Neuron (in vitro differentiated cells): ENCODE results near the gene CARD10.

Experiments
- H2AFZ ChIP-seq: one replicate; pipeline ENCODE4 v1.6.1; 2013; ENCODE audit warnings: low read depth, mild to moderate bottlenecking, inconsistent platforms, low read length, moderate library complexity
- H3K27me3 ChIP-seq: one replicate; pipeline ENCODE4 v1.6.1; 2013; ENCODE audit warnings: low read length; ENCODE audit not compliant: insufficient read depth
- H3K36me3 ChIP-seq: one replicate; pipeline ENCODE4 v1.6.1; 2013; ENCODE audit warnings: low read length; ENCODE audit not compliant: insufficient read depth
- H3K4me1 ChIP-seq: one replicate; pipeline ENCODE4 v1.6.1; 2013; ENCODE audit warnings: low read length; ENCODE audit not compliant: insufficient read depth
- H3K4me3 ChIP-seq: 2 replicates; pipeline ENCODE4 v1.5.1; 2013; ENCODE audit warnings: mild to moderate bottlenecking, low read length, moderate library complexity
- H3K9me3 ChIP-seq: one replicate; pipeline ENCODE4 v1.6.1; 2013; ENCODE audit warnings: low read length

The CARD10 gene

DNA sequence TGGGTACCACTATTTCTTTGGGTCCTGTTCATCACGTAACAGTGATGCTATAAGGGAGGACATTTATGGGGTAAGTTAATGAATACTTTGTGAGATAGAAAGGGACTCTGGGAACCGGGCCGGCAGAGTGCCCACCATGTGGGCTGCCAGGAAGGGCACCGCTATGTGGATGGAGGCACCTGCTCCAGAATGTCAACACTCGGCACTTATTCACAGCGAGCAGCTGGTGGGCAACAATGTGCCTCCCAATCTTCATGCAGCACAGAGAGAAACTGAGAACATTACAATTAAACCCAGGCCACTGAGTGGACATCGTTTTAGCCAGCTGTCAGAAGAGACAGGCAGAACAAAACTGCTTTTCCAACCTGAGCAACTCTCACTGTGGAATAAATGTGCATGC, 76.1 kb downstream of the CARD10 start:
- H3K9me3 ChIP-seq, result peaks cover 4% of the 10 kb centered on the region
- no peak overlapping the region for H3K4me3 ChIP-seq
- H3K27me3 ChIP-seq, result no peaks in the 10 kb centered on the region
- no peak overlapping the region for H2AFZ ChIP-seq
- H3K4me1 ChIP-seq, result no peaks in the 10 kb centered on the region
- no peaks in the 10 kb centered on the region for H3K36me3 ChIP-seq

DNA sequence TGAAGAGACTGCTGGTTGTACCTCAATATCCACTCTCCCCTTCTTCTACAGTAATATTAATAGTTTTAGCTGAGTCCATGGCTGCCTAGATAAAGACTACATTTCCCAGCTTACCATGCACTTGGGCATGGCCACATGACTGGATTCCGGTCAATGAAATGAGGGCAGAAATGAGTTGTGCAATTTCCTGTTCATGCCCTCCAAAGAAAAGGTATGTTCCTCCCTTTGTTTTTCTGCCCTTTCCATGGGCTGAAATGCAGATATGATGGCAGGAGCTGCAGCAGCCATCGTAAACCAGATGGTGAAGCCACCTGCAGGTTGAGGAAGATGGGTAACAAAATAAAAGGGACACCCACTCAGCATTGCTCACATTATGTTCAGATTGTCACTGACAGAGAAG, 76.7 kb downstream of the CARD10 start:
- no peaks in the 10 kb centered on the region for H3K4me1 ChIP-seq
- H3K9me3 ChIP-seq, result peaks cover 4% of the 10 kb centered on the region
- no peak overlapping the region for H2AFZ ChIP-seq
- no peak overlapping the region for H3K4me3 ChIP-seq
- H3K36me3 ChIP-seq, result no peaks in the 10 kb centered on the region
- H3K27me3 ChIP-seq, result no peaks in the 10 kb centered on the region

- Histone ChIP-seq H3K36me3 (no peaks in the 10 kb centered on the region), H3K9me3 (peaks cover 4% of the 10 kb centered on the region), H3K27me3 (no peaks in the 10 kb centered on the region), H2AFZ (no peak overlapping the region), H3K4me1 (no peaks in the 10 kb centered on the region), H3K4me3 (no peak overlapping the region)
These were observed 77.1 kb downstream of the CARD10 start for GRCh38 chr22:37442135-37442534.

GRCh38 chr22:37440875-37441274, 78.3 kb downstream of the CARD10 start:
- H3K9me3 ChIP-seq, result peaks cover 4% of the 10 kb centered on the region
- H3K4me3 ChIP-seq, result no peak overlapping the region
- no peaks in the 10 kb centered on the region for H3K4me1 ChIP-seq
- no peak overlapping the region for H2AFZ ChIP-seq
- no peaks in the 10 kb centered on the region for H3K36me3 ChIP-seq
- H3K27me3 ChIP-seq, result no peaks in the 10 kb centered on the region
